ENCODE data around the gene IGSF9B.

DNA sequence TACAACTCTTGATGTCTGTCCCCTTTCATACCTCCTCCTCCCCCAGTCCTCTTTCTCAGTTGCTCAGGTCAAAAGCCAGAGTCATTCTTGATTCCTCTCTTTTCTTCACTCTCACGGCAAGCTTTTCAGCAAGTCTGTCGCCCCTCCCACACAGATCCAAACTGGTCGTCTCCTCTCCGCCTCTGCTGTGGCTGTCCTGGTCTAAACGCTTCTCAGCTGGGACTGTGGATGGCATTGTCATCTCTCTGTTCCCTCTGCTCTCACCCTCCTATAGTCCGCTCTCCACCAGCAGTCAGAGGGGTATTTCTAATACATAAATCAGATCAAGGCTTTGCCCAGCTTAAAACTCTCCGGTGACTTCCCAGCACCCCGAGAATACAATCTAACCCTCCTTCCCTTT lies 64.6 kb downstream of the IGSF9B start:
- TF ChIP-seq RFX5 (IDR thresholded peaks at IDR 0.05; ENCODE audit: low read depth, low read length) (no peak), EP300 (IDR thresholded peaks at IDR 0.05; ENCODE audit: borderline replicate concordance in 1 of 2, control insufficient read depth in 1 of 2, low read depth in 2 of 2, low read length in 2 of 2) (no peak)
- TF ChIP-seq, protein P1, sequence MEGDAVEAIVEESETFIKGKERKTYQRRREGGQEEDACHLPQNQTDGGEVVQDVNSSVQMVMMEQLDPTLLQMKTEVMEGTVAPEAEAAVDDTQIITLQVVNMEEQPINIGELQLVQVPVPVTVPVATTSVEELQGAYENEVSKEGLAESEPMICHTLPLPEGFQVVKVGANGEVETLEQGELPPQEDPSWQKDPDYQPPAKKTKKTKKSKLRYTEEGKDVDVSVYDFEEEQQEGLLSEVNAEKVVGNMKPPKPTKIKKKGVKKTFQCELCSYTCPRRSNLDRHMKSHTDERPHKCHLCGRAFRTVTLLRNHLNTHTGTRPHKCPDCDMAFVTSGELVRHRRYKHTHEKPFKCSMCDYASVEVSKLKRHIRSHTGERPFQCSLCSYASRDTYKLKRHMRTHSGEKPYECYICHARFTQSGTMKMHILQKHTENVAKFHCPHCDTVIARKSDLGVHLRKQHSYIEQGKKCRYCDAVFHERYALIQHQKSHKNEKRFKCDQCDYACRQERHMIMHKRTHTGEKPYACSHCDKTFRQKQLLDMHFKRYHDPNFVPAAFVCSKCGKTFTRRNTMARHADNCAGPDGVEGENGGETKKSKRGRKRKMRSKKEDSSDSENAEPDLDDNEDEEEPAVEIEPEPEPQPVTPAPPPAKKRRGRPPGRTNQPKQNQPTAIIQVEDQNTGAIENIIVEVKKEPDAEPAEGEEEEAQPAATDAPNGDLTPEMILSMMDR (IDR thresholded peaks at IDR 0.05 in 2 of 3, conservative IDR thresholded peaks at IDR 0.05 in 1 of 3; ENCODE audit: control insufficient read depth in 2 of 3, extremely low read depth in 1 of 3, insufficient read depth in 1 of 3, low read depth in 3 of 3, low read length in 3 of 3) = no peak
